Loucy (cell line): ENCODE data around the gene ASF1B.
A peak's percentile ranks its signal among the peaks of the same experiment; 100 is the strongest.

ENCODE experiments used
- H2AFZ ChIP-seq: fragments of 200-600 bp; sonication (generic); 2 replicates; pipeline ENCODE4 v1.6.0; 2016; ENCODE audit warnings: antibody characterized with exemption, mild to moderate bottlenecking, low read length, moderate library complexity
- H3F3A ChIP-seq: fragments of 200-600 bp; 2 replicates; pipeline ENCODE4 v1.6.0; 2016; ENCODE audit warnings: antibody characterized with exemption, low read depth, mild to moderate bottlenecking
- H3K27me3 ChIP-seq: fragments of 200-600 bp; sonication (generic); 2 replicates; pipeline ENCODE4 v1.6.1; 2014; ENCODE audit warnings: low read length, mild to moderate bottlenecking; ENCODE audit not compliant: insufficient read depth, poor library complexity, severe bottlenecking
- H3K36me3 ChIP-seq: fragments of 200-600 bp; sonication (generic); 2 replicates; pipeline ENCODE4 v1.6.1; 2016; ENCODE audit warnings: low read length; ENCODE audit not compliant: insufficient read depth
- H3K4me1 ChIP-seq: fragments of 200-600 bp; sonication (generic); 2 replicates; pipeline ENCODE4 v1.5.1; 2014; ENCODE audit warnings: low read length, mild to moderate bottlenecking; ENCODE audit not compliant: insufficient read depth, poor library complexity, severe bottlenecking
- H3K4me2 ChIP-seq: fragments of 200-600 bp; sonication (generic); 2 replicates; pipeline ENCODE4 v1.6.0; 2014; ENCODE audit warnings: antibody characterized with exemption, low read length, low read depth, mild to moderate bottlenecking; ENCODE audit not compliant: poor library complexity, severe bottlenecking
- H3K4me3 ChIP-seq: fragments of 200-600 bp; sonication (generic); 2 replicates; pipeline ENCODE4 v1.5.1; 2014; ENCODE audit warnings: low read length, mild to moderate bottlenecking, mixed read lengths; ENCODE audit not compliant: poor library complexity, severe bottlenecking
- H3K79me2 ChIP-seq: fragments of 200-600 bp; sonication (generic); 2 replicates; pipeline ENCODE4 v1.6.1; 2014; ENCODE audit warnings: low read length; ENCODE audit not compliant: insufficient read depth
- H3K9ac ChIP-seq: fragments of 200-600 bp; sonication (generic); 2 replicates; pipeline ENCODE4 v1.6.0; 2014; ENCODE audit warnings: mild to moderate bottlenecking, low read depth, low read length, moderate library complexity; ENCODE audit not compliant: poor library complexity, severe bottlenecking
- H3K9me2 ChIP-seq: fragments of 200-600 bp; sonication (generic); replicated peaks from 2 replicates; pipeline ENCODE4 v1.6.1; 2016; ENCODE audit warnings: low read depth, low read length, mixed read lengths
- H3K9me3 ChIP-seq: fragments of 200-600 bp; sonication (generic); 2 replicates; pipeline ENCODE4 v1.6.1; 2014; ENCODE audit warnings: mild to moderate bottlenecking, antibody characterized with exemption, low read length, low read depth; ENCODE audit not compliant: insufficient read depth
- H4K20me1 ChIP-seq: fragments of 200-600 bp; sonication (generic); 2 replicates; pipeline ENCODE4 v1.6.0; 2014; ENCODE audit warnings: antibody characterized with exemption, low read length, mild to moderate bottlenecking; ENCODE audit not compliant: insufficient read depth, poor library complexity, severe bottlenecking
- CTCF ChIP-seq: fragments of 200-600 bp; sonication (generic); conservative IDR thresholded peaks from 2 replicates; pipeline ENCODE4 v1.5.1; 2014; ENCODE audit warnings: mild to moderate bottlenecking, antibody characterized with exemption, low read length
- EZH2phosphoT487 ChIP-seq: fragments of 200-600 bp; IDR thresholded peaks from 2 replicates; pipeline ENCODE4 v1.6.1; 2018; ENCODE audit warnings: antibody characterized with exemption, mild to moderate bottlenecking, moderate library complexity, borderline replicate concordance

The ASF1B gene

GRCh38 chr19:14138576-14139265, 2.3 kb upstream of the ASF1B start:
- H4K20me1 ChIP-seq: peaks cover 15% of the 10 kb centered on the region
- no peaks in the 10 kb centered on the region for H3F3A ChIP-seq
- peaks cover 28% of the 10 kb centered on the region for H3K4me1 ChIP-seq
- H2AFZ ChIP-seq: no peak overlapping the region
- no peak for TF ChIP-seq EZH2phosphoT487
- no peak for TF ChIP-seq CTCF
- H3K9ac ChIP-seq: peak overlapping the region; percentile 94
- no peaks in the 10 kb centered on the region for H3K9me3 ChIP-seq
- peak overlapping the region; percentile 91 for H3K4me3 ChIP-seq
- H3K36me3 ChIP-seq: no peaks in the 10 kb centered on the region
- H3K79me2 ChIP-seq: peaks cover 32% of the 10 kb centered on the region
- H3K27me3 ChIP-seq: no peaks in the 10 kb centered on the region
- no peaks in the 10 kb centered on the region for H3K9me2 ChIP-seq
- H3K4me2 ChIP-seq: peak overlapping the region; percentile 82

GRCh38 chr19:14135985-14136508, 342 bp downstream of the ASF1B start:
- TF ChIP-seq EZH2phosphoT487: no peak
- no peak for TF ChIP-seq CTCF
- peak overlapping the region; percentile 99 for H3K4me2 ChIP-seq
- peaks cover 55% of the 10 kb centered on the region for H3K79me2 ChIP-seq
- H4K20me1 ChIP-seq: peaks cover 15% of the 10 kb centered on the region
- H3K36me3 ChIP-seq: no peaks in the 10 kb centered on the region
- no peaks in the 10 kb centered on the region for H3F3A ChIP-seq
- H3K4me3 ChIP-seq: peak overlapping the region; percentile 86
- no peaks in the 10 kb centered on the region for H3K9me2 ChIP-seq
- peaks cover 28% of the 10 kb centered on the region for H3K4me1 ChIP-seq
- H3K27me3 ChIP-seq: no peaks in the 10 kb centered on the region
- peak overlapping the region; percentile 97 for H3K9ac ChIP-seq
- H3K9me3 ChIP-seq: no peaks in the 10 kb centered on the region
- peak overlapping the region; percentile 78 for H2AFZ ChIP-seq

GRCh38 chr19:14135355-14135754, 1.0 kb downstream of the ASF1B start:
- no peak for TF ChIP-seq CTCF
- no peak for TF ChIP-seq EZH2phosphoT487

More at GRCh38 chr19:14135355-14135754, 1.0 kb downstream of the ASF1B start:
- no peaks in the 10 kb centered on the region for H3K36me3 ChIP-seq
- no peak overlapping the region for H2AFZ ChIP-seq
- peak overlapping the region; percentile 97 for H3K9ac ChIP-seq
- no peaks in the 10 kb centered on the region for H3K27me3 ChIP-seq
- peaks cover 28% of the 10 kb centered on the region for H3K4me1 ChIP-seq
- no peaks in the 10 kb centered on the region for H3K9me3 ChIP-seq
- peaks cover 58% of the 10 kb centered on the region for H3K79me2 ChIP-seq
- no peaks in the 10 kb centered on the region for H3F3A ChIP-seq
- peaks cover 15% of the 10 kb centered on the region for H4K20me1 ChIP-seq
- H3K4me2 ChIP-seq: peak overlapping the region; percentile 99
- peak overlapping the region; percentile 86 for H3K4me3 ChIP-seq
- H3K9me2 ChIP-seq: no peaks in the 10 kb centered on the region
